Glutamatergic neuron (in vitro differentiated cells): ENCODE data around the gene VOPP1. TPM values are rescaled to one million over a fixed set of nuclear protein-coding genes. Genes with fewer than 3 reads are reported as not detected.

Experiments used
- DNase-seq: peaks from one replicate; pipeline ENCODE4 v3.0.0; 2022
- H3K27ac Mint-ChIP-seq: one replicate; pipeline ENCODE4 v1.8.0; 2020; ENCODE audit warnings: mild to moderate bottlenecking, mixed read lengths, inconsistent platforms; ENCODE audit not compliant: unreplicated experiment
- H3K27me3 Mint-ChIP-seq: one replicate; pipeline ENCODE4 v1.8.0; 2020; ENCODE audit warnings: mild to moderate bottlenecking, moderate library complexity, mixed read lengths, inconsistent platforms; ENCODE audit not compliant: unreplicated experiment
- H3K36me3 Mint-ChIP-seq: one replicate; pipeline ENCODE4 v1.8.0; 2020; ENCODE audit warnings: mild to moderate bottlenecking, mixed read lengths, inconsistent platforms; ENCODE audit not compliant: unreplicated experiment
- H3K4me1 Mint-ChIP-seq: one replicate; pipeline ENCODE4 v1.8.0; 2020; ENCODE audit warnings: mild to moderate bottlenecking, low read depth, mixed read lengths, inconsistent platforms; ENCODE audit not compliant: unreplicated experiment
- H3K4me3 Mint-ChIP-seq: one replicate; pipeline ENCODE4 v1.8.0; 2020; ENCODE audit warnings: mild to moderate bottlenecking, mixed read lengths, inconsistent platforms; ENCODE audit not compliant: unreplicated experiment
- H3K9me3 Mint-ChIP-seq: one replicate; pipeline ENCODE4 v1.8.0; 2020; ENCODE audit warnings: mild to moderate bottlenecking, moderate library complexity, mixed read lengths, inconsistent platforms; ENCODE audit not compliant: unreplicated experiment
- CTCF ChIP-seq: fragments of 200-600 bp; sonication (generic); IDR thresholded peaks from one replicate; pipeline ENCODE4 v1.5.0; 2021; ENCODE audit not compliant: partially characterized antibody, unreplicated experiment
- total RNA-seq: library from RNA; stranded (reverse); fragmentation: NEBNext Ultra II Directional; extraction: Animal tissue kit (Norgen Biotek cat#: 25700); gene quantifications from one replicate; pipeline ENCODE4 v1.2.1, GENCODE V29; 2021; ENCODE audit not compliant: unreplicated experiment

VOPP1 gene
- total RNA-seq, 1 donor from 2014 or later: 30.6 TPM

DNA sequence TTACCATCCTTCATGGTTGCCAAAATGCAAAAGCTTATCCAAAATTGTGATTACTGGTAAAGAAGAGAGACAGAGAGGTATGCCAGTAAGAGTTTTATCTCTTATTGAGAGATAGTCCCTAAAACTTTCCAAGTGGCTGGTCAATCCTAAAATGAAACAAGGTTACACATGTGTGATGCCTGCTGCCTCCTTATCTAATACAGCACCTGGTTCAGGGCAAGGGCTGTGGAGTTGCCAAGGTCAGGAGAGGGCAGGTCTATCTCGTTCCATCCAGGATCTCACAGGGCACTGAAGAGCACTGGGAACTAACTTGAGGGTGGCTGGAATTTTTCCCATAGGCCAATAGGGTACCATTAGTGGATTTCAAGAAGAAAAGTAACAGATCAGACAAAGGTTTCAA lies 18.3 kb downstream of the VOPP1 start:
- no peaks in the 10 kb centered on the region for H3K36me3 Mint-ChIP-seq
- no peak overlapping the region for H3K27ac Mint-ChIP-seq
- H3K4me1 Mint-ChIP-seq: peaks cover 15% of the 10 kb centered on the region
- peaks cover 7% of the 10 kb centered on the region for H3K27me3 Mint-ChIP-seq
- H3K4me3 Mint-ChIP-seq: no peak overlapping the region
- DNase-seq: no peak
- no peaks in the 10 kb centered on the region for H3K9me3 Mint-ChIP-seq
- no peak for TF ChIP-seq CTCF

GRCh38 chr7:55553024-55553345 lies 19.3 kb downstream of the VOPP1 start:
- DNase-seq: no peak
- H3K27ac Mint-ChIP-seq: no peak overlapping the region
- peaks cover 21% of the 10 kb centered on the region for H3K4me1 Mint-ChIP-seq
- H3K4me3 Mint-ChIP-seq: no peak overlapping the region
- no peaks in the 10 kb centered on the region for H3K9me3 Mint-ChIP-seq
- H3K27me3 Mint-ChIP-seq: peaks cover 7% of the 10 kb centered on the region
- TF ChIP-seq CTCF: no peak
- H3K36me3 Mint-ChIP-seq: no peaks in the 10 kb centered on the region

DNA sequence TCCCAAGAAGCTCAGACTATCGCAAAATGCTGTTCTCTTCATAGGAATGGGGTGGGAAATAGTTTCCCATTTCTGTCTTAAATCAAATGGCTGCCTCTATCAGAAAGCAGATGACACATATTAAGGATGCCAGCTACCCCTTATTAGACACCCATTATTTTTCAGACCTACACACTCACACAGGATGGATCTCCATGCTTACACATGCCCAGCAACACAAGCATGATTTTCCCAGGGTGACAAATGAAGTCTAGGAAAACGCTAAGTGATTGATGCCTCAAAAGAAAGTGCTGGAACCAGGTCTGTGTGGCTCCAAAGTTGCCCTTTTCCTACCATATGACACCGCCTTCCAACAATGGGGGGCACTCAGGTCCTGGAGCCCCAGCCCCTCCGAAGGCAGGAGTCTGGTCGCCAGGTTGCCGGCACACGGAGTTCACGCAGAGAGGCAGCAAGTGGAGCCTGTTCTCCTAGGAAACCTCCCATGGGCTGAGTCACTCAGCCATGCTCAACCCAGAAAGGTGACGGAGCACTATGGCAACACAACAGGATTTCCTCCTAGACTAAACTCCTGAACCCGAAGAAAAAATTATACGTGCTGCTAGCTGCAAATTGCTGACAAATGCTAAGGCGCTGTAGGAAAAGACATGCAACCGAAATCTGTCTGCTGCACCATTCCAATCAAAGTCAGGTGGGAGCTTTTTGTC lies 19.8 kb downstream of the VOPP1 start:
- Mint-ChIP-seq H3K9me3 (no peaks in the 10 kb centered on the region), H3K36me3 (no peaks in the 10 kb centered on the region), H3K27me3 (peaks cover 7% of the 10 kb centered on the region), H3K4me1 (peaks cover 16% of the 10 kb centered on the region), H3K27ac (no peak overlapping the region), H3K4me3 (no peak overlapping the region)
- no peak for DNase-seq
- no peak for TF ChIP-seq CTCF

- Mint-ChIP-seq H3K9me3 (no peaks in the 10 kb centered on the region), H3K4me1 (peaks cover 15% of the 10 kb centered on the region), H3K27me3 (peaks cover 7% of the 10 kb centered on the region), H3K4me3 (no peak overlapping the region), H3K27ac (no peak overlapping the region), H3K36me3 (no peaks in the 10 kb centered on the region)
- DNase-seq: no peak
- TF ChIP-seq CTCF: no peak
Measured at GRCh38 chr7:55550841-55551537, 21.3 kb downstream of the VOPP1 start.

DNA sequence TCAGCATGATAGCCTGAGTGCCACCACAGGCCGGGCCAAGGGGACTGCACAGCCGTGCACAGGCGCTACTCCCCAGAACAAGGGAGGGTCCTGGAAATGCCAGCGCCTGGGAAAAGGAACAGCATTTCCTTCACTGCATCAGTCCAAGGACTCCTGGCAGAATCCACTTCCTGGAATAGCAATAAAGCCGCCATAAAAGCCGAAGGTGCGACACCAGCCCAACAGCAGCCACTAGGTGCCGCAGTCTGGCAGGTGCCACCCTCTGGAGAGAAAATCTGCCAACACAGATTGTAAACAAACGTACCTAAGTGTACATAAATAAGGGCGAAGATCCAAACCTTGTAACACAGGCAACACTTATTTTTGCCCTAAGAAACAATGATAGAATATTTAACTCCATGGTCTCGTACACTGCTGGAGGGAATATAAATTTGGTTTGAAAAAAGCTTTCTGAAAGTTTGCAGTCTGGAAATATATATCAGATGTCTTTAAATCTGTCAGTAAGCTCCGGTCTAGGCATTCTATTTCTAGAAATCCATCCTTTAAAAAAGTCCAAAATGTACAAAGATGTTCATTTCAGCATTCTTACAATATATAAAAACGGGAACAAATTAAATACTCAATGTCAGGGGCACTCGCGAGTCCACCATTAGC lies 22.2 kb downstream of the VOPP1 start:
- Mint-ChIP-seq H3K36me3 (no peaks in the 10 kb centered on the region), H3K9me3 (no peaks in the 10 kb centered on the region), H3K4me3 (no peak overlapping the region), H3K27ac (no peak overlapping the region), H3K27me3 (peaks cover 7% of the 10 kb centered on the region), H3K4me1 (peaks cover 12% of the 10 kb centered on the region)
- no peak for TF ChIP-seq CTCF
- DNase-seq: no peak
